Ishikawa (cell line): ENCODE results near the gene PAFAH1B2.

Source experiments
- CEBPB ChIP-seq: IDR thresholded peaks from 2 replicates; pipeline ENCODE4 v1.6.1; 2012
- CREB1 ChIP-seq: IDR thresholded peaks from 2 replicates; pipeline ENCODE4 v1.6.1; 2012; ENCODE audit warnings: low read depth
- EGR1 ChIP-seq: IDR thresholded peaks from 2 replicates; pipeline ENCODE4 v1.6.1; 2012
- EP300 ChIP-seq: IDR thresholded peaks from 2 replicates; pipeline ENCODE4 v1.6.1; 2012; ENCODE audit warnings: borderline replicate concordance
- FOXM1 ChIP-seq: IDR thresholded peaks from 2 replicates; pipeline ENCODE4 v1.6.1; 2012; ENCODE audit warnings: low read depth, borderline replicate concordance
- NFIC ChIP-seq: IDR thresholded peaks from 2 replicates; pipeline ENCODE4 v1.6.1; 2012
- RAD21 ChIP-seq: IDR thresholded peaks from 2 replicates; pipeline ENCODE4 v1.6.1; 2012; ENCODE audit warnings: low read depth
- TAF1 ChIP-seq: IDR thresholded peaks from 2 replicates; pipeline ENCODE4 v1.6.1; 2012; ENCODE audit warnings: low read depth, mild to moderate bottlenecking
- TCF12 ChIP-seq: IDR thresholded peaks from 2 replicates; pipeline ENCODE4 v1.6.1; 2012; ENCODE audit warnings: low read depth
- TEAD4 ChIP-seq: IDR thresholded peaks from 2 replicates; pipeline ENCODE4 v1.6.1; 2012
- YY1 ChIP-seq: IDR thresholded peaks from 2 replicates; pipeline ENCODE4 v1.6.1; 2012; ENCODE audit warnings: low read depth
- ZBTB7A ChIP-seq: IDR thresholded peaks from 2 replicates; pipeline ENCODE4 v1.6.1; 2012; ENCODE audit warnings: low read depth
- TF ChIP-seq, protein P1 (sequence below): IDR thresholded peaks from 2 replicates; pipeline ENCODE4 v1.6.1; 2012; ENCODE audit warnings: low read depth, mild to moderate bottlenecking
- TF ChIP-seq, protein P2 (sequence below): IDR thresholded peaks from 2 replicates; pipeline ENCODE4 v1.6.1; 2012
- TF ChIP-seq, protein P3 (sequence below): IDR thresholded peaks from 2 replicates; pipeline ENCODE4 v1.6.1; 2012

The PAFAH1B2 gene

DNA sequence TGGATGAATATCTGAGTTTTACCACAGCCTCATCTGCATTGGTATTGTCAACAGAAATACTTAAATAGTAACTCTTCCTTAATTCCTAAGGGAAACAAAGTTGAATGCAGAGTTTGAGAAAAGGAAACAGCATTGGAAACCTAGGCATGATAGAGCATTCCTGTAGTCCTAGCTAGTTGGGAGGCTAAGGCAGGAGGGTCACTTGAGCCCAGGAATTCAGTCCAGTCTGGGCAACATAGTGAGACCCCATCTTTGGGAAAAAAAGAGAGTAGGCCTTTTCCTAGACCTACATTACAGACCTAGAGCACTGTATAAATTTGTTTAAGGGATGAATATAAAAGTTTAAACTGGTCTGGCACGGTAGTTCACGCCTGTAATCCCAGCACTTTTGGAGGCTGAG lies 13.4 kb downstream of the PAFAH1B2 start:
- TF ChIP-seq EGR1 (no peak), TAF1 (no peak), ZBTB7A (no peak), RAD21 (no peak), TCF12 (no peak), EP300 (no peak), TEAD4 (no peak), NFIC (no peak), FOXM1 (no peak)
- TF ChIP-seq, protein P1, sequence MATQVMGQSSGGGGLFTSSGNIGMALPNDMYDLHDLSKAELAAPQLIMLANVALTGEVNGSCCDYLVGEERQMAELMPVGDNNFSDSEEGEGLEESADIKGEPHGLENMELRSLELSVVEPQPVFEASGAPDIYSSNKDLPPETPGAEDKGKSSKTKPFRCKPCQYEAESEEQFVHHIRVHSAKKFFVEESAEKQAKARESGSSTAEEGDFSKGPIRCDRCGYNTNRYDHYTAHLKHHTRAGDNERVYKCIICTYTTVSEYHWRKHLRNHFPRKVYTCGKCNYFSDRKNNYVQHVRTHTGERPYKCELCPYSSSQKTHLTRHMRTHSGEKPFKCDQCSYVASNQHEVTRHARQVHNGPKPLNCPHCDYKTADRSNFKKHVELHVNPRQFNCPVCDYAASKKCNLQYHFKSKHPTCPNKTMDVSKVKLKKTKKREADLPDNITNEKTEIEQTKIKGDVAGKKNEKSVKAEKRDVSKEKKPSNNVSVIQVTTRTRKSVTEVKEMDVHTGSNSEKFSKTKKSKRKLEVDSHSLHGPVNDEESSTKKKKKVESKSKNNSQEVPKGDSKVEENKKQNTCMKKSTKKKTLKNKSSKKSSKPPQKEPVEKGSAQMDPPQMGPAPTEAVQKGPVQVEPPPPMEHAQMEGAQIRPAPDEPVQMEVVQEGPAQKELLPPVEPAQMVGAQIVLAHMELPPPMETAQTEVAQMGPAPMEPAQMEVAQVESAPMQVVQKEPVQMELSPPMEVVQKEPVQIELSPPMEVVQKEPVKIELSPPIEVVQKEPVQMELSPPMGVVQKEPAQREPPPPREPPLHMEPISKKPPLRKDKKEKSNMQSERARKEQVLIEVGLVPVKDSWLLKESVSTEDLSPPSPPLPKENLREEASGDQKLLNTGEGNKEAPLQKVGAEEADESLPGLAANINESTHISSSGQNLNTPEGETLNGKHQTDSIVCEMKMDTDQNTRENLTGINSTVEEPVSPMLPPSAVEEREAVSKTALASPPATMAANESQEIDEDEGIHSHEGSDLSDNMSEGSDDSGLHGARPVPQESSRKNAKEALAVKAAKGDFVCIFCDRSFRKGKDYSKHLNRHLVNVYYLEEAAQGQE = no peak
- TF ChIP-seq, protein P2, sequence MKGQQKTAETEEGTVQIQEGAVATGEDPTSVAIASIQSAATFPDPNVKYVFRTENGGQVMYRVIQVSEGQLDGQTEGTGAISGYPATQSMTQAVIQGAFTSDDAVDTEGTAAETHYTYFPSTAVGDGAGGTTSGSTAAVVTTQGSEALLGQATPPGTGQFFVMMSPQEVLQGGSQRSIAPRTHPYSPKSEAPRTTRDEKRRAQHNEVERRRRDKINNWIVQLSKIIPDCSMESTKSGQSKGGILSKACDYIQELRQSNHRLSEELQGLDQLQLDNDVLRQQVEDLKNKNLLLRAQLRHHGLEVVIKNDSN = no peak

DNA sequence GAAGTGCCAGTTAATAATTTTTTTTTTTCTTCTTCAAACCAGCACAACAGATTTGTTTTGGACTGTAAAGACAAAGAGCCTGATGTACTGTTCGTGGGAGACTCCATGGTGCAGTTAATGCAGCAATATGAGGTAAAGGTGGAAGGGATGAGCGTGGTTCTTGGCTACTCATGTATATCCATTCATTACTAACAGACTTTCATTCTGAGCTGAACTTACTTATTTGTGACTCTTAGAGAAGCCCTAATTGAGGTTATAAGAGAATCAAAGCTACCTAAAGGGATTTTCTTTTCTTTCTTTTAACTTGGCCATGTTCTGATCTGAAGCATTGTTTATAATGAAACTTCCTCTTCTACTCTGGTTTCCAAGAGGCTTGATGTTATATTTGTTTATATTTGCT lies 15.8 kb downstream of the PAFAH1B2 start:
- no peak for TF ChIP-seq TAF1
- no peak for TF ChIP-seq CEBPB
- TF ChIP-seq CREB1 = no peak
- TF ChIP-seq EP300 = no peak
- TF ChIP-seq, protein P3, sequence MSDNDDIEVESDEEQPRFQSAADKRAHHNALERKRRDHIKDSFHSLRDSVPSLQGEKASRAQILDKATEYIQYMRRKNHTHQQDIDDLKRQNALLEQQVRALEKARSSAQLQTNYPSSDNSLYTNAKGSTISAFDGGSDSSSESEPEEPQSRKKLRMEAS = no peak
- TF ChIP-seq RAD21 = no peak
- TF ChIP-seq FOXM1 = no peak
- TF ChIP-seq, protein P1 = no peak
- TF ChIP-seq TEAD4 = no peak
- no peak for TF ChIP-seq TCF12
- TF ChIP-seq NFIC = no peak
- TF ChIP-seq, protein P2 = no peak
- no peak for TF ChIP-seq EGR1

DNA sequence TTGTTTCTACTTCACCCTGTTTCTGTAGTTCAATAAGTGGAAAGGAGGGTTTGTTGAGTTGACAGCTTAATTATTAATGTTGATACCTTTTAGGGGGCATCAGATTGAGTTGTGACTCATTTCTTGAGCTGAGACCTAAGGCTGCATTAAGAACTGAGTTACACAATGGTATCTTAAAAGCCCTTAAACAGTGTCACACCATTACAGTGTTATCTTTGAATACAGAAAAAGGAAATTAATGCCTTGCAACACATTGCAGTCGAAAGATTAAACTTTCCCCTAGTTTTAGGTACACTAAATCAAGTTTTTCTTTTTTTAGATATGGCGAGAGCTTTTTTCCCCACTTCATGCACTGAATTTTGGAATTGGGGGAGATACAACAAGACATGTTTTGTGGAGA lies 16.7 kb downstream of the PAFAH1B2 start:
- TF ChIP-seq YY1 (no peak), RAD21 (no peak), TCF12 (no peak), TAF1 (no peak), CREB1 (no peak), ZBTB7A (no peak), EGR1 (no peak), EP300 (no peak), CEBPB (no peak), NFIC (no peak), FOXM1 (no peak), TEAD4 (no peak)
- TF ChIP-seq, protein P2 = no peak
- TF ChIP-seq, protein P3 = no peak
- TF ChIP-seq, protein P1 = no peak

DNA sequence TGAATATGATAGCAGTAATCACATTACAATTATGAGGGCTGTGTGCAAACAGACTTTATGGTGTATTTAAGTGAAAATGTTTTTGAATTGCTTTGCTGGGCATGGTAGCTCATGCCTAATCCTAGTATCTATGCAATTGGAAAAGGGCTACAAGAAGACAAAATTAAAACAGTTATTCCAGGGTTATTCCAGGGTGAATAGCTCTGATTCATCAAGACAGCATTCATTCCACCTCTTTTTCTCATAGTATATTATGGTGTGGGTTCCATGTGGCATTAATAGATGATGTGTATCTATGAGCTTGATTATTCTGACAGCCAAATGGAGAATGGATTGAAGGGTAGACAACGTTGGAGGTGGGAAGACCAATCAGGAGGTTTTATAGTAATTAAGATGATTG lies 22.4 kb downstream of the PAFAH1B2 start:
- TF ChIP-seq EP300 (no peak), CREB1 (no peak), NFIC (no peak), TAF1 (no peak)
